ENCODE results near the gene GPR179. TPM values are rescaled to one million over a fixed set of nuclear protein-coding genes. Genes with fewer than 3 reads are reported as not detected.
"Not testable (repeated sequence)": the region's sequence is repeated elsewhere in the genome, so short reads cannot be mapped to it uniquely, and the experiment has no call there.

Gene GPR179
- total RNA-seq, 1 experiment from 2014 or later: not detected

GRCh38 chr17:38315497-38315896, 28.3 kb downstream of the GPR179 start:
- Mint-ChIP-seq H3K9me3 (no peaks in the 10 kb centered on the region), H3K36me3 (ENCODE audit: insufficient read depth in 1 of 3, low read depth in 3 of 3) (peaks cover 16 to 57% (median 35%) of the 10 kb centered on the region in 3 experiments; a peak in 6 of 7 replicates), H3K27me3 (ENCODE audit: low read depth) (no peaks in the 10 kb centered on the region), H3K4me1 (no peaks in the 10 kb centered on the region), H3K4me3 (no peak overlapping the region), H3K27ac (no peak overlapping the region)
- H4K8ac ChIP-seq (replicated peaks; ENCODE audit: insufficient read length, low read depth, low read length): no peak overlapping the region
- H3T11ph ChIP-seq (ENCODE audit: low read length): no peak overlapping the region
- H4K20me1 ChIP-seq (ENCODE audit: control insufficient read depth, insufficient read depth, insufficient read length): no peaks in the 10 kb centered on the region
- H2BK15ac ChIP-seq (ENCODE audit: low read depth, low read length): no peak overlapping the region
- H3K79me2 ChIP-seq (ENCODE audit: insufficient read depth, low read length): no peaks in the 10 kb centered on the region
- H3K27ac ChIP-seq (ENCODE audit: insufficient read length, low read depth, low read length): no peak overlapping the region
- H3K14ac ChIP-seq (ENCODE audit: insufficient read depth, low read length): no peak overlapping the region
- no peak overlapping the region for H2AK5ac ChIP-seq (ENCODE audit: insufficient read length, low read length)
- no peak overlapping the region for H3K4me2 ChIP-seq (ENCODE audit: insufficient read depth, insufficient read length, low read length)
- no peak overlapping the region for H2BK5ac ChIP-seq (ENCODE audit: insufficient read length, low read length)
- TF ChIP-seq, protein P1, sequence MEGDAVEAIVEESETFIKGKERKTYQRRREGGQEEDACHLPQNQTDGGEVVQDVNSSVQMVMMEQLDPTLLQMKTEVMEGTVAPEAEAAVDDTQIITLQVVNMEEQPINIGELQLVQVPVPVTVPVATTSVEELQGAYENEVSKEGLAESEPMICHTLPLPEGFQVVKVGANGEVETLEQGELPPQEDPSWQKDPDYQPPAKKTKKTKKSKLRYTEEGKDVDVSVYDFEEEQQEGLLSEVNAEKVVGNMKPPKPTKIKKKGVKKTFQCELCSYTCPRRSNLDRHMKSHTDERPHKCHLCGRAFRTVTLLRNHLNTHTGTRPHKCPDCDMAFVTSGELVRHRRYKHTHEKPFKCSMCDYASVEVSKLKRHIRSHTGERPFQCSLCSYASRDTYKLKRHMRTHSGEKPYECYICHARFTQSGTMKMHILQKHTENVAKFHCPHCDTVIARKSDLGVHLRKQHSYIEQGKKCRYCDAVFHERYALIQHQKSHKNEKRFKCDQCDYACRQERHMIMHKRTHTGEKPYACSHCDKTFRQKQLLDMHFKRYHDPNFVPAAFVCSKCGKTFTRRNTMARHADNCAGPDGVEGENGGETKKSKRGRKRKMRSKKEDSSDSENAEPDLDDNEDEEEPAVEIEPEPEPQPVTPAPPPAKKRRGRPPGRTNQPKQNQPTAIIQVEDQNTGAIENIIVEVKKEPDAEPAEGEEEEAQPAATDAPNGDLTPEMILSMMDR (conservative IDR thresholded peaks at IDR 0.05): no peak
- no peaks in the 10 kb centered on the region for H3K4me1 ChIP-seq (ENCODE audit: insufficient read depth, low read length)
- H2AFZ ChIP-seq (ENCODE audit: low read length): no peak overlapping the region
- H3K23ac ChIP-seq (ENCODE audit: insufficient read length, low read depth, low read length): no peak overlapping the region
- no peaks in the 10 kb centered on the region for H3K23me2 ChIP-seq (ENCODE audit: insufficient read length, low read depth, low read length, poor library complexity, severe bottlenecking)
- H3K9ac ChIP-seq (ENCODE audit: extremely low read depth, insufficient read length, low read length): no peak overlapping the region
- no CpG with 5 or more reads among the region's 3 CpGs for WGBS (ENCODE audit: extremely low coverage, insufficient read length, low lambda C conversion rate)
- H3K27me3 ChIP-seq (ENCODE audit: insufficient read depth, low read length): no peaks in the 10 kb centered on the region
- no peak overlapping the region for H2BK12ac ChIP-seq (ENCODE audit: insufficient read length, low read depth, low read length)
- no peak overlapping the region for H3K56ac ChIP-seq (ENCODE audit: insufficient read length, low read depth, low read length)
- H3K9me3 ChIP-seq (ENCODE audit: control insufficient read depth, low read depth, low read length): no peaks in the 10 kb centered on the region
- no peak overlapping the region for H2BK20ac ChIP-seq (ENCODE audit: low read depth, low read length, poor library complexity, severe bottlenecking)
- H3K4ac ChIP-seq (ENCODE audit: low read depth, low read length): no peak overlapping the region
- H2BK120ac ChIP-seq (ENCODE audit: low read depth, low read length, poor library complexity, severe bottlenecking): no peak overlapping the region
- H4K91ac ChIP-seq (ENCODE audit: insufficient read length, low read depth, low read length): no peak overlapping the region
- H3K18ac ChIP-seq (ENCODE audit: insufficient read length, low read depth, low read length): no peak overlapping the region
- no peak overlapping the region for H4K5ac ChIP-seq (ENCODE audit: insufficient read length, low read depth, low read length)
- no peak for DNase-seq
- no peaks in the 10 kb centered on the region for H3K79me1 ChIP-seq (ENCODE audit: insufficient read depth, low read depth, low read length, poor library complexity, severe bottlenecking)

DNA sequence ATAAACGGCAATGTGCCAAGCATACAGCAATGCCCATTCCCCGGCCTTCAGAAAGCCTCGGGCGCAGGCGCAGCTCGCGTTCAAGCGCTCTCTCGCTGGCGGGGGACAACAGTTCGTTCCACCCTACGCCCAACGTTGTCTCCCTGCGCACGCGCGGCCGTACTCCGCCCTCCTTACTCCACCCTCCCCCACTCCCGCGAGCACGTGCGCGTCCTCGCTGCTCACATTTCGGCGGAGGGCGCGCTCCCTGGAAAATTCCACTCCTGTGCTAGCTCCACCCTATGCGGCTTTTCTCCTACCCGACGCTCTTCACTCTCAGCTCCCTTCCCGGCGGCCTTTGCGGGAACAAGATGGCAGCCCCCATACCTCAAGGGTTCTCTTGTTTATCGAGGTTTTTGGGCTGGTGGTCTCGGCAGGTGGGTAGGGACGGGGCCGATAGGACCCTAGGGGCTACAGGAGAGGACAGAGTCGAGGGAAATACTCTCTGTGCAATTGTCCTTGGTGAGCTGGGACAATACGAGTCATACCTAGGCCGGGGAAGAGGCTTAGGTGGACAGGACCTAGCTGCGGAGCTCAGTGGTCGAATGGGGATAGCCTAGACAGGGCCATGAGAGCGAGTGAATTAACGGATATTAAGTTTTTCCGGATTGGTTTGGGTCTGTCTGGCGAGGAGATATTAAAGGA, 46.8 kb downstream of the GPR179 start, which contains the start of gene MRPL45:
MRPL45 (plus strand) TSS at position 335 of the 684 bp plus-strand sequence; CDS start at position 351, 16 bp downstream.
- not testable (repeated sequence) for H2BK120ac ChIP-seq (ENCODE audit: low read depth, low read length, poor library complexity, severe bottlenecking); H4K8ac ChIP-seq (replicated peaks; ENCODE audit: insufficient read length, low read depth, low read length); H3K79me1 ChIP-seq (ENCODE audit: insufficient read depth, low read depth, low read length, poor library complexity, severe bottlenecking); H3K9me3 Mint-ChIP-seq; H3K27me3 ChIP-seq (ENCODE audit: insufficient read depth, low read length); H3K4me1 Mint-ChIP-seq; H3K27me3 Mint-ChIP-seq (ENCODE audit: low read depth); H2BK12ac ChIP-seq (ENCODE audit: insufficient read length, low read depth, low read length); H3K4me1 ChIP-seq (ENCODE audit: insufficient read depth, low read length); H3T11ph ChIP-seq (ENCODE audit: low read length); H3K23me2 ChIP-seq (ENCODE audit: insufficient read length, low read depth, low read length, poor library complexity, severe bottlenecking); H4K20me1 ChIP-seq (ENCODE audit: control insufficient read depth, insufficient read depth, insufficient read length); H3K27ac ChIP-seq (ENCODE audit: insufficient read length, low read depth, low read length); H2BK20ac ChIP-seq (ENCODE audit: low read depth, low read length, poor library complexity, severe bottlenecking); H3K56ac ChIP-seq (ENCODE audit: insufficient read length, low read depth, low read length); H3K79me2 ChIP-seq (ENCODE audit: insufficient read depth, low read length); H3K4ac ChIP-seq (ENCODE audit: low read depth, low read length); H2AFZ ChIP-seq (ENCODE audit: low read length); H3K18ac ChIP-seq (ENCODE audit: insufficient read length, low read depth, low read length); H4K91ac ChIP-seq (ENCODE audit: insufficient read length, low read depth, low read length); H2BK5ac ChIP-seq (ENCODE audit: insufficient read length, low read length); H3K14ac ChIP-seq (ENCODE audit: insufficient read depth, low read length); H3K9me3 ChIP-seq (ENCODE audit: control insufficient read depth, low read depth, low read length); H2AK5ac ChIP-seq (ENCODE audit: insufficient read length, low read length); H3K23ac ChIP-seq (ENCODE audit: insufficient read length, low read depth, low read length); H2BK15ac ChIP-seq (ENCODE audit: low read depth, low read length)
- Mint-ChIP-seq H3K36me3 (ENCODE audit: insufficient read depth in 1 of 3, low read depth in 3 of 3) (peaks cover 2 to 15% (median 4%) of the 10 kb centered on the region in 3 experiments; a peak in 6 of 7 replicates), H3K4me3 (peak within 1 kb of the TSS; percentile 98), H3K27ac (peak within 1 kb of the TSS; percentile 98 to 100 (median 100))
- Histone ChIP-seq H3K9ac (ENCODE audit: extremely low read depth, insufficient read length, low read length) (peak within 1 kb of the TSS; percentile 94), H4K5ac (ENCODE audit: insufficient read length, low read depth, low read length) (peak within 1 kb of the TSS; percentile 81), H3K4me2 (ENCODE audit: insufficient read depth, insufficient read length, low read length) (peak within 1 kb of the TSS; percentile 62)
- peak; percentile 99 for DNase-seq
- WGBS (ENCODE audit: extremely low coverage, insufficient read length, low lambda C conversion rate): no CpG with 5 or more reads among the region's 48 CpGs
